Stimulated activated CD8-positive, alpha-beta memory T cell treated with anti-CD3 and anti-CD28 coated beads, Interleukin-4, amount 100 ng/mL, for 4 hours (primary cell): Measurements from ENCODE around the gene RHOH.
"Not testable (repeated sequence)": the region's sequence is repeated elsewhere in the genome, so short reads cannot be mapped to it uniquely, and the experiment has no call there.

ENCODE experiments used
- DNase-seq, 2 donors: peaks; one replicate each; pipeline ENCODE4 v3.0.0-alpha.2; 2020; ENCODE audit warnings: low read depth in 2 of 2, low spot score in 1 of 2

Gene RHOH, protein sequence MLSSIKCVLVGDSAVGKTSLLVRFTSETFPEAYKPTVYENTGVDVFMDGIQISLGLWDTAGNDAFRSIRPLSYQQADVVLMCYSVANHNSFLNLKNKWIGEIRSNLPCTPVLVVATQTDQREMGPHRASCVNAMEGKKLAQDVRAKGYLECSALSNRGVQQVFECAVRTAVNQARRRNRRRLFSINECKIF

DNA sequence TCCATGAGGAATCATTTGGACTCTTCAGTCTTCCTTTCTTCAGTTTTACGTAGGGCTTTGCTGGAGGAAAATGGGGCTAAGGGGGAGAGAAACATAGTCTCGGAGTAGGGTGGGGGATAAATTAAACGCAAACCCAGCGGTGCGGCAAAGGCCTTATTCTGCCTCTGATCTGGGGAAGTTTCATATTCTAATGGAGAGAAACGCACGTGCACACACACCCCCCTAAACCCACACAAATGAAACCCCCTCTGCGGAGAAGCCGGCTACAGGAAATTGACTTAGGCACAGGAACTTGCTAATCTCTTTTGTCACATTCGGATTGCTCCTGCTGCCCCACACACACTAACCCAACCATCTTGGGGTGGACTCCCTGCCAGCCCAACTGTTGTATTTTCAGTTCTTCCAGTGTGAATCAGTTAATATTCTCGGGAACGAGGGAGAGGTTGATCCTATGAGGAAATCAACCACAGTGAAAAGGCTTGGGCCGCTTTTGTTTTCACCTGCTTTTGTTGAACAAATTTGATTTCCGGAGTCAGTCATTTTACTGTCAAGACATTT, at the start of gene RHOH:
Gene RHOH, plus strand, starts transcription at position 308 of the 558 bp plus-strand sequence. CDS start 46,356 bp downstream, outside the sequence.
- DNase-seq = peak; percentile 49 to 71

- not testable (repeated sequence) for DNase-seq
Observed at GRCh38 chr4:40147490-40147889, 49.3 kb upstream of the RHOH start.

DNA sequence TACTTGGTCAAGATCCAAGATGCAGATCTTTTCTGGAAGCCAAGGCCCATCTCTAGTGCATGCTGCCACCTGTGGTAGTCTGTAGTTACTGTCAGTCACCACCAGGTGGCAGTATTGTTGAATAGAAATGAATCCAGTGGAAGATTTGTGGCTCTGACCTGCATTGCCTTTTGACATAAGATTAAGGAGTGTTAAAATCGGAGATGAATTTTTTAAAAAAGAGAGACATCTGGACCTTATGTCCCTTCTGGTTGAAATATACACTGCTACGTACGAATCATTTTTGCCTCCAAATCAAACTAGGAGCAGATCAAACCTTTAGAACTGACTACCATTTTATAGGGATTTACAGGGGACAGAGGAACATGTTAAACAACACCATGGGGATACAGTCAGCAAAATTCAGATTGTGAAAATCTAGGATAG, 46.9 kb upstream of the RHOH start:
- peak; percentile 21 to 44 for DNase-seq

GRCh38 chr4:40150932-40151331, 45.9 kb upstream of the RHOH start:
- no peak for DNase-seq

- no peak for DNase-seq
Observed at GRCh38 chr4:40152637-40153036, 44.2 kb upstream of the RHOH start.

- DNase-seq = no peak
Observed at GRCh38 chr4:40157436-40157835, 39.4 kb upstream of the RHOH start.

GRCh38 chr4:40160258-40160657, 36.6 kb upstream of the RHOH start:
- DNase-seq = no peak

DNA sequence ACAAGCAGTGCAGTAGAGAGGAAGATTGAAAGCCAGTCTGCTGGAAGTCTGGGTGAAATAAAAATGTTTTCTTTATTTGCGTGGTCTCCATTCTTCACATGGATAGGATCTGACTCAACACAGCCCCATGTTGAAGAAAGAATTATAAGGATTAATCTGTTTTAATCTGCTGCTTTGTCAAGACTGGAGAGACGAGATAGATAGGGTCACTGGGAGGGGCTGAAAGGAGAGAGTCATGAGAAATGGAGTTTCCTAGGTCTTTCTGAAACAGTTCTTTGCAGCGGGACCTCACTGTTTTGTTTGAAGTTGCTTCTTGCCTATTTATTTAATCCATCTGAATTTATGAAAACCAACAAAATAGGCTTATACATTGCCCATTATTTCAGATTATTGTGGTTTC, 32.4 kb upstream of the RHOH start:
- DNase-seq = no peak

DNA sequence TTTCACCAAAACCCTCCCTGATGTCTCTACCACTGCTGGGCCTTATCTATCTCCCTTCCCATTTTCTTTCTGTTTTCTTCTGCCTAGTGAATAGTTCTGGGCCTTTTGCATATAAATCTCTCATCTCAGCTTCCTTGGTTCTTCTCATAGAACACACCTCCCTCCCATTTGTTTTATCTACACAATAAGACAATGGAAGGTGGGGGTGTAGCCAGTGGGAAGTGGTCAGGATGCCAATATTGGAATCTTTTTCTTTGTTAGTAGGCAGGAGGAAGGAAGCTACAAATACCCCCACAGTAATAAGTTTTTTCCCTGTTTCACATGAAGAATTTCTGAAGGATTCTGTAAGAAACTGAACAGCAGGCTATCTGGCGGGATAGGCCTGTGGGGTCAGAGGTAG, 30.9 kb upstream of the RHOH start:
- DNase-seq = no peak

GRCh38 chr4:40168070-40168469, 28.8 kb upstream of the RHOH start:
- no peak for DNase-seq

GRCh38 chr4:40170588-40170987, 26.2 kb upstream of the RHOH start:
- no peak for DNase-seq

GRCh38 chr4:40173470-40173875, 23.4 kb upstream of the RHOH start:
- DNase-seq = no peak

- no peak for DNase-seq
Observed at GRCh38 chr4:40176602-40177001, 20.2 kb upstream of the RHOH start.

DNA sequence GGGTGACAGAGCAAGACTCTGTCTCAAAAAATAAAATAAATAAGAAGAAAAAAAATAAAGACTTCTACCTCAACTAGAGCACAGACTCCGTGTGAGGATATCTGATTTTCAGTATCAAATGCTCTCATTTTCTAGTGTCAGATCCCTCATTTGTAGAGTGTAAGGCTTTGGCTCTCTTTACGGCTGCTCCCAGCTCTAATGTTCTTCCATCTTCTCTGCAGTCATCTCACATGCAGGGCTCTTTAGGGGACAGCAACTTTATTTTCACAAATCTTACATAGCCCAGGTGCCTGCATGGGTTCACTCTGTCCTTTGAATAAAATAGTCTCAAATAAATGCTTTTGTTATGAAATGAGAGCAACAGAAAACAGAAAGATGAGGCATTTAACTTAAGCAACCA, 19.2 kb upstream of the RHOH start:
- DNase-seq = no peak

- DNase-seq = no peak
Observed at GRCh38 chr4:40178672-40179071, 18.2 kb upstream of the RHOH start.

GRCh38 chr4:40179360-40179759, 17.5 kb upstream of the RHOH start:
- no peak for DNase-seq

DNA sequence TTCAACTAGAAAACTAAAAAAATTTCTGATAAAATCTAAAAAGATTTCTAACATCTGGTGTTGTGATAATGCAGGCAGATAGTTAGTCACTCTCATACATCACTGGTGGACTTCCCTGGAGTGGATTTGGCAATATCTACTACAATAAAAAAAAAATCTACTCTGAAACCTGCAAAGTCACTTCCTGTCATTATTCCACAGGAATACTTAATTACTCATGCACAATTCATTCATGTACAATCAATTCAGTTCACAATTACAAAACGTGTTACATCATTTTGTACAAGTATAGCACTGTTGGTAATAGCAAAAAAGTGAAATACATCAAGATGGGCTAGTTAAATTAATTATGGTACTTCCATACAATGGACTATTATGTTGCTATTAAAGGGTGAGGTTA, 16.5 kb upstream of the RHOH start:
- no peak for DNase-seq

DNA sequence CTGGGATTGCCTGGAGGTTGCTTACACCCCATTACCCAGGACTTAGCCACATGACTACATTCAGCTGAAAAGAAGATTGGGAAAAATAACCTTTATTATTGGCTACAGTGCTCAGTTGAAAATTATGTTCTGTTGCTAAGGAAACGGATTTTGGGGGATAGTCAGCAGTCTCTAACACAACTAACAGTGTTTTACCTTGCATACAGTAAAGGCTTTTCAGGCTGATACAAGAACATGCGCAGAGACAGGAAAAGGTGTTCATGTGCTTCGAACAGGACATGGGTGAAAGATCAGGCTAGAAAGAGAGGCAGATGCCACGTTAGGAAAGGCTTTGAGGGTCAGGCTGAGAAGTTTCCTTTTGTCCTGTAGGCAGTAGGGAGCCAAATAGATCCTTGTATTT, 14.8 kb upstream of the RHOH start:
- DNase-seq = no peak

DNA sequence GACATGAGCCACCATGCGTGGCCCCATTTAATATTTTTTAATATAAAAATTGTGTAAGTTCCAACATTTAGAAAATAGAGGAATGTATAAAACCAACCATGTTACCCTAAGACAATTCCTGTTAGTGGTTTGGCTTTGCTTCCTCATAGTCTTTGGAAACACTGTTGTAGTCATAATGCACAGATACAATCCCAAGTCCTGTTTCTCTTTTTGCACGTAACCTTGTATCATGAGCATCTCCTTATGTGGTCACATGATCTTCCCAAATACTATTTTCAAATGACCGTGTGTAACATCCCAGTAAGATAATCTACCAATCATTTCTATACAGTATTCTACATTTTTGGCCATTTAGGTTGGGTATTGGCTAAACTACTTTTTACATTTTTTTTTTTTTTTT, 13.9 kb upstream of the RHOH start:
- DNase-seq = no peak

- DNase-seq = no peak
Observed at GRCh38 chr4:40183615-40184411, 13.0 kb upstream of the RHOH start.

DNA sequence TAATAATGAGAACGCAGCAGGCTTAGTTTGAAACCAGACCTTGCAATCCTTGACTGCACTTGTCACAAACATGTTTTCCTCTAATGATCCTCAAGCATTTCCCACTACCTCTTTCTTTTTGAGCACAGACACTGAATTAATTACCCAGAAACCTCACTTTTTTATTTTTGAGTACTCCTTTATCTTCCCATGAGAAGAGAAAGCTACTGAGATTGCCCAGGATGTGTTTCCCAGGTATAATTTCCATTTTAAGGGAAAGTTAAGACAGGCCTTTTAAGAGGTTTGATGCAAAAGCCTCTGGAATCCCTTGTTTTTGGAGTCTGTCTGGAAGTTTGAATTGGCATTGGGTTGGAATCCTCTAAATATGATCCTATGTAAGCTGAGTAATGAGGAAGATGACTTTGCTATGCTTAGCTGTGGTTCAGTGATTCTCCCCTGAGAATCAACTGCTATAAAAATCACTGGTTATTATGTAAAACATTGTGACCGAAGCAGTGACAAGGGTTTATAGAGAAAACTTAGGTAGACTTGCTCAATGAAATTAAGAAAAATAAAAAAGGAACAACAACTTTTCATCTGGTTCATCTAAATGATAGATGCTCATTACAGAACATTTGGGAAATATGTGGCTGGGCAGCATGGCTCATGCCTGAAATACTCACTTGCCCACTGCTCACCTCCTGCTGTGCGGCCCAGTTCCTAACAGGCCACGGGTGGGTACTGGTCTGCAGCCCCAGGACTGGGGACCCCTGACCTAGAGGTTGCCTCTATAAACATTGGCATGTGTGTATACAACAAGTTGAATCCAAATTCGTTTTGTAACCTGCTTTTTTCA, 10.8 kb upstream of the RHOH start:
- DNase-seq = no peak

DNA sequence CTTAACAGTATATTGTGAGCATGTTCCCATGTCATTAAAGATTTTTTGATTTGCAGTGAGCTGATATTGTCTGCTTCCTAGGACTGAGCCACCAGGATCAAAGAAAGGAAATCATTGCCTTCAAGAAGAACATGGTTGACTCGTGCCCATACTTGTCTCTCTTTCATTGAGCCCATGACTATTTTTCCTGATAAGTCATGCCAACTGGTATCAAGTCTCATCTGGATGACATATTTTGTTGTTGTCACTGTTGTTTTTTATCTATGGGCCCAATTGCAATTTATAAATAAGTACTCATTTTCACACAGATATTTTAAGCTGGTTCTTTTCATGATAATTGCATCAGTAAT, 10.2 kb upstream of the RHOH start:
- DNase-seq = no peak
